Measurements from ENCODE around the gene ZNF70. TPM values are rescaled to one million over a fixed set of nuclear protein-coding genes. Genes with fewer than 3 reads are reported as not detected.

The ZNF70 gene
- total and polyA plus RNA-seq, 10 of the 15 experiments (the other 5 are each of a cell fraction or from before 2014, with no cell fraction given), result 0.15 to 2.3 (median 0.85) TPM

- TF ChIP-seq ELK1 (IDR thresholded peaks at IDR 0.05; ENCODE audit: low read depth, low read length) (no peak), REST (IDR thresholded peaks at IDR 0.05; ENCODE audit: low read depth, low read length) (no peak), SMARCA5 (IDR thresholded peaks at IDR 0.05) (no peak), PML (IDR thresholded peaks at IDR 0.05; ENCODE audit: low read length) (no peak)
Measured at GRCh38 chr22:23779083-23779482, 28.2 kb upstream of the ZNF70 start (continued).

GRCh38 chr22:23778577-23778900, 27.6 kb upstream of the ZNF70 start:
- intact Hi-C loops (cut with micrococcal nuclease; ENCODE audit: unreplicated experiment) (no loop called here), in situ Hi-C loops (cut with MboI) (no loop called here)
- Histone ChIP-seq H3K4me3 (no peak overlapping the region), H3K9ac (ENCODE audit: control insufficient read depth, insufficient read depth, low read length) (no peak overlapping the region), H2AFZ (ENCODE audit: control insufficient read depth, low read depth, low read length) (no peak overlapping the region), H3K4me2 (ENCODE audit: control insufficient read depth, insufficient read depth) (no peak overlapping the region), H3K27me3 (replicated peaks in 1 of 2; ENCODE audit: control insufficient read depth in 2 of 2, insufficient read depth in 2 of 2, low read length in 1 of 2) (peaks cover 0 to 2% of the 10 kb centered on the region in 2 experiments; a peak in 2 of 4 replicates), H3K4me1 (ENCODE audit: control insufficient read depth, insufficient read depth, low read length) (no peaks in the 10 kb centered on the region), H3K27ac (ENCODE audit: control insufficient read depth, insufficient read depth) (no peak overlapping the region), H3K79me2 (ENCODE audit: control insufficient read depth, insufficient read depth, low read length) (no peaks in the 10 kb centered on the region), H3K36me3 (ENCODE audit: control insufficient read depth in 2 of 2, insufficient read depth in 2 of 2, low read length in 1 of 2) (no peaks in the 10 kb centered on the region), H3K9me3 (replicated peaks; ENCODE audit: control insufficient read depth, insufficient read depth, low read length) (no peaks in the 10 kb centered on the region), H4K20me1 (ENCODE audit: control insufficient read depth, insufficient read depth) (no peaks in the 10 kb centered on the region)
- no TSS peak for BruUV-seq (replicated peaks)
- FAIRE-seq (no peak), DNase-seq (ENCODE audit: low read depth, low spot score) (no peak), ATAC-seq (no peak; the same call in 2 of the 3 replicates)
- CTCF ChIA-PET, result interaction anchor here (1.1 to 1.7 kb wide), 2 partner anchors 11 to 116 kb away, joined by 3 read pairs; partner anchors contain the start of gene MIF
- POLR2A ChIA-PET, result interaction anchor here (1.0 kb wide), 1 partner anchor 25 kb away, joined by 3 read pairs; no protein-coding TSS in a partner anchor
- RAD21 ChIA-PET (ENCODE audit: unreplicated experiment), result interaction anchor here (1.1 to 1.3 kb wide), 2 partner anchors 67 to 71 kb away, joined by 5 to 6 read pairs; no protein-coding TSS in a partner anchor
- 13% methylated on average over 3 of the region's 3 CpGs for WGBS (ENCODE audit: insufficient coverage, insufficient replicate concordance, low lambda C conversion rate, missing lambda C conversion rate)
- SMC1A ChIA-PET (ENCODE audit: uncharacterized antibody, unreplicated experiment), result interaction anchor here (0.7 to 1.2 kb wide), 2 partner anchors 9 to 45 kb away, joined by 4 read pairs; no protein-coding TSS in a partner anchor
- no peak for TF ChIP-seq ZBTB11 (CRISPR knock-in tag; IDR thresholded peaks at IDR 0.05)
- TF ChIP-seq MTA3 (IDR thresholded peaks at IDR 0.05; ENCODE audit: borderline replicate concordance, low read length), result no peak
- no peak for TF ChIP-seq CREM (IDR thresholded peaks at IDR 0.05; ENCODE audit: low read depth)
- no peak for TF ChIP-seq REST (IDR thresholded peaks at IDR 0.05; ENCODE audit: low read depth, low read length)
- no peak for TF ChIP-seq NR2C1 (IDR thresholded peaks at IDR 0.05)
- no peak for TF ChIP-seq PBX3 (IDR thresholded peaks at IDR 0.05; ENCODE audit: insufficient replicate concordance, low read depth, low read length)
